ENCODE results near the gene ADAM12.

DNA sequence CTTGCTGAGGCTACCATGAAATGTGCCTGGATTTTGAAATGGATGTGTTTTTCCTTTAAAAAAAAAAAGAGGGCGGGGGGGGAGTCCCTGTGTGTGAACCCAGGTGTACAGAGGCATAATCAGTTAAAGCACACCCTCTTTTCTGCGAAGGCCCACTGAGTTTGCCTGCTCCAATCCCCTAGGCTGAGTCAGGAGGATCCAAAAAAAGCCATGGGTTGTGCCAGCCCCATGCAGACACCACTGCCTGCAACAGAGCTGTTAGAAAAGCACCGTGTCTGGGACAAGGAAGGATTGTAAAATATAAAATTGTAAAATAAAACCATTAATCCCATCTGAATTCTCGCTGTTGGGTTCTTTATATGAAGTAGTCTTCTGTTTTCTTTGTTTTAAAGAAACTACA lies 217.9 kb downstream of the ADAM12 start:
- no peak for TF ChIP-seq EP300 (IDR thresholded peaks at IDR 0.05; ENCODE audit: borderline replicate concordance in 1 of 2, low read depth in 1 of 2, low read length in 1 of 2)
- TF ChIP-seq, protein P1, sequence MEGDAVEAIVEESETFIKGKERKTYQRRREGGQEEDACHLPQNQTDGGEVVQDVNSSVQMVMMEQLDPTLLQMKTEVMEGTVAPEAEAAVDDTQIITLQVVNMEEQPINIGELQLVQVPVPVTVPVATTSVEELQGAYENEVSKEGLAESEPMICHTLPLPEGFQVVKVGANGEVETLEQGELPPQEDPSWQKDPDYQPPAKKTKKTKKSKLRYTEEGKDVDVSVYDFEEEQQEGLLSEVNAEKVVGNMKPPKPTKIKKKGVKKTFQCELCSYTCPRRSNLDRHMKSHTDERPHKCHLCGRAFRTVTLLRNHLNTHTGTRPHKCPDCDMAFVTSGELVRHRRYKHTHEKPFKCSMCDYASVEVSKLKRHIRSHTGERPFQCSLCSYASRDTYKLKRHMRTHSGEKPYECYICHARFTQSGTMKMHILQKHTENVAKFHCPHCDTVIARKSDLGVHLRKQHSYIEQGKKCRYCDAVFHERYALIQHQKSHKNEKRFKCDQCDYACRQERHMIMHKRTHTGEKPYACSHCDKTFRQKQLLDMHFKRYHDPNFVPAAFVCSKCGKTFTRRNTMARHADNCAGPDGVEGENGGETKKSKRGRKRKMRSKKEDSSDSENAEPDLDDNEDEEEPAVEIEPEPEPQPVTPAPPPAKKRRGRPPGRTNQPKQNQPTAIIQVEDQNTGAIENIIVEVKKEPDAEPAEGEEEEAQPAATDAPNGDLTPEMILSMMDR (IDR thresholded peaks at IDR 0.05): no peak
- no peak for TF ChIP-seq RCOR1 (IDR thresholded peaks at IDR 0.05; ENCODE audit: low read length)
- no peak for TF ChIP-seq MXI1 (IDR thresholded peaks at IDR 0.05; ENCODE audit: low read depth, low read length)
- TF ChIP-seq, protein P2, sequence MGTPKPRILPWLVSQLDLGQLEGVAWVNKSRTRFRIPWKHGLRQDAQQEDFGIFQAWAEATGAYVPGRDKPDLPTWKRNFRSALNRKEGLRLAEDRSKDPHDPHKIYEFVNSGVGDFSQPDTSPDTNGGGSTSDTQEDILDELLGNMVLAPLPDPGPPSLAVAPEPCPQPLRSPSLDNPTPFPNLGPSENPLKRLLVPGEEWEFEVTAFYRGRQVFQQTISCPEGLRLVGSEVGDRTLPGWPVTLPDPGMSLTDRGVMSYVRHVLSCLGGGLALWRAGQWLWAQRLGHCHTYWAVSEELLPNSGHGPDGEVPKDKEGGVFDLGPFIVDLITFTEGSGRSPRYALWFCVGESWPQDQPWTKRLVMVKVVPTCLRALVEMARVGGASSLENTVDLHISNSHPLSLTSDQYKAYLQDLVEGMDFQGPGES (IDR thresholded peaks at IDR 0.05; ENCODE audit: low read depth, low read length): no peak
- TF ChIP-seq FOSL2 (IDR thresholded peaks at IDR 0.05; ENCODE audit: borderline replicate concordance, low read depth): no peak
- TF ChIP-seq EZH2phosphoT487 (IDR thresholded peaks at IDR 0.05; ENCODE audit: borderline replicate concordance, low read depth): no peak

Measured in SK-N-SH (cell line).